Epidermal melanocyte (primary cell): ENCODE results near the gene DUSP7.

Experiments
- DNase-seq: peaks from one replicate; pipeline ENCODE4 v3.0.0; 2011; ENCODE audit warnings: low spot score; ENCODE audit not compliant: insufficient read length

The DUSP7 gene

GRCh38 chr3:52029535-52029934, 26.8 kb downstream of the DUSP7 start:
- no peak for DNase-seq

GRCh38 chr3:52029053-52029452, 27.3 kb downstream of the DUSP7 start:
- DNase-seq: no peak

DNA sequence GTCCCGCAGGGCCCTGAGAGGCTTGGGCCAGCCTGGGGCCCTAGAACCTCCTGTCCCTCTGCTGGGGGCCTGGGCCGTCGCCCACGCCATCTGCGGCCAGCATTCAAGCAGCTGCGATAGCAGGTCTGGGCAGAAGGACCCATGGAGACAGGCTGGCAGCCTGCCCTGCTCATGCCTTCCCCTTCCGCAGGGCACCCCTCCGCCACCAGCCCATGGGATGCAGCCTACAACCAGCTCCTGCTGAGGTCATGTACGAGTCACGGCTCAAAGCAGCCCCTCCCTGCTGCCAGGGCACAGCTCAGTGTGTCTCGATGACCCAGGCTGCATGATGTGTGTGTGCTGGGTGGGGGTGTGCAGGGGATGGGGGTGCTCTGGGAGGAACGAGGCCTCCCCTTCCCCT, 27.8 kb downstream of the DUSP7 start:
- DNase-seq: no peak

- DNase-seq: no peak
Observed at GRCh38 chr3:52026041-52026440, 30.3 kb downstream of the DUSP7 start.

DNA sequence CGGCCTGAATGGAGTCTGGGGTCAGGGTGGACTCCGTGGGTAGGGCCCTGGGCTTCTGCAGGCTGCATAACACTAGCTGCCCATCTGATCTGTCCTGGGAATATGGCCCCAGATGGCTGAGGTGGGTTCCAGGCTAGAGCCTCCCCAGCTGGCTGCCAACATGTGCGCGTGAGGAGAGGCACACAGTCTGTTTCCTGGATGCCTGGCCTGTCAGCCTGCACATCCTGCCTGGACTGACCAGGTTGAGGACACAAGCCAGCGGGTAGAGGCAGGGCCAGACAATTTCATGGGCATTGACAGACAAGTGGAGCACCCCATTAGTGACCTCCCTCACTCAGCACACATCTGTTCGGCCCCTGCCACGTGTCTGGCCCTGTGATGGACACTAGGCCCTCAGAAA, 30.9 kb downstream of the DUSP7 start:
- no peak for DNase-seq

GRCh38 chr3:52024765-52025452, 31.5 kb downstream of the DUSP7 start:
- DNase-seq: peak; percentile 55

DNA sequence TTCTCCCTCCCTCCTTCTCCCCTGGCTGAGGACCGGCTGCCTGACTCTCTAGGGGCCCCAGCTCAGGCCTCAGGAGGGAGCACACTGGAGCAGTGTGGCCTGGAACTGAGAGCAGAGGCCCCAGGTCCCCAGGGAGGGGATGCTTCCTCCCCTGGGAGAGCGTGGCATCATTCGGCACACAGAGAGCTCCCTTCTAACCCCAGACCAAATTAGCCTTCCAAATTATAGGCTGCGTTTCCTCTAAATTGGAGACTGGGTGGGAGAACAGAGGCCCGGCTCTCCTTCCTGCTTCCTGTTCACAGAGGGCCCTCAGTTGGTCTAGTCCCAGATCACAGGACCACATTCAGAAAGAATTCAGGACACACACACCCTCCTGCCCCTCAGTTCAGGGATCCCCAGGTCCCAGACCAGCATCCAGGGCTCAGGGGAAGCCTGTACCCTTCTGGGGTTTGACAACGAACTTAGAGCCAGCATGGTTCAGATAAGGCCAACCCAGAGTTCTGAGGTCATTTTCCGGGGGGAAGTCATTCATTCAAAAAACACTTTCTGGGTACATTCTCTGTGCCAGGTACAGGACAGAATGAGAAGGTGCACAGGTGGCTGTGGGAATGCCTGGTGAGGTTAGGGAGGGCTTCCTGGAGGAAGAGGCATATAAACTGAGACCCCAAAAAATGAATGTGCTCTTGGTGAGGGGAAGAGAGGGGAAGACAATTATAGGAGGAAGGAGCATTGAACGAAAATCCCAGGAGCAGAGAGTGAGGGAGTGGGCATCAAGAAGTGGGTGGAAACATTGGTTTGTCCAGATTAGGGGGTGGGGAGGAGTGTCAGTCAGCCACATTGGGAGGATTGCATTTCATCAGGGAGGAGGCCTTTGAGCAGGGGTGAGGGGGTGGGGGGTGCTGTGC, 32.3 kb downstream of the DUSP7 start:
- DNase-seq: no peak

GRCh38 chr3:52023101-52023770, 33.1 kb downstream of the DUSP7 start:
- no peak for DNase-seq

DNA sequence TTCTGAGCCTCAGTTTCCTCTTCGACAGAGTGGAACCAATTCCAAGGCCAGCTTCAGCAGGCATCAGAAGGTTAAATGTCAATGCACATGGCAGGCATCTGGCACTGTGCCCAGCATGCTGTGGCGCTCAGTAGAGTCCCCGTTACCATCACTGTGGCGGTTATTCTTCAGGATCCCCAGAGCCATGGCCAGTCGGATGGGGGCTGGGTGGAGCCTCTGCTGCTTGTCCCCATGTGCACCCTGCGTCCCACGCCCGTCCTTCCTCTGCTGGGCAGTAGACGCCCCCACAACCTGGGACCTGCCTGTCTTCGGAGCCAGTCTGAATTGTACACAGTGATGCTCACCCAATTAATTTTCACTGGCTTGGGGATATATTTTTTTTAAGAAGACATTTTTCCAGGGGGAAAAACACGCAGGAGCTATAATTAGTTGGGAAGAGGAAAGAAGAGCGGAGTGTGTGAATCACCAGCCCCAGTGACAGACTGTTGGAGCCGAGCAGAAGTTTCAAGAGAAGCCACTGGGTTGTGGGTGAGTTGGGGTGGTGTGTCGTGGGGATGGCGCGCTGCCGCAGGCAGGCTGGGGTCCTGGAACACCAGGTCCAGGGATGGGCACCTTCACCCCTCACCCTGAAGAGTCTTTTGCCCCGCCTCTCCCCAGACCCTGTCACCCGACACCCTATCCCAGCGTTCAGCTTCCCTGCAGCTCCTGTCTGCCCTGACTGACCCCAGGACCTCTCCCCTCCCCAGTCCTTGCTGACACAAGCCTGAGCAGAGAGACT, 33.9 kb downstream of the DUSP7 start:
- no peak for DNase-seq

DNA sequence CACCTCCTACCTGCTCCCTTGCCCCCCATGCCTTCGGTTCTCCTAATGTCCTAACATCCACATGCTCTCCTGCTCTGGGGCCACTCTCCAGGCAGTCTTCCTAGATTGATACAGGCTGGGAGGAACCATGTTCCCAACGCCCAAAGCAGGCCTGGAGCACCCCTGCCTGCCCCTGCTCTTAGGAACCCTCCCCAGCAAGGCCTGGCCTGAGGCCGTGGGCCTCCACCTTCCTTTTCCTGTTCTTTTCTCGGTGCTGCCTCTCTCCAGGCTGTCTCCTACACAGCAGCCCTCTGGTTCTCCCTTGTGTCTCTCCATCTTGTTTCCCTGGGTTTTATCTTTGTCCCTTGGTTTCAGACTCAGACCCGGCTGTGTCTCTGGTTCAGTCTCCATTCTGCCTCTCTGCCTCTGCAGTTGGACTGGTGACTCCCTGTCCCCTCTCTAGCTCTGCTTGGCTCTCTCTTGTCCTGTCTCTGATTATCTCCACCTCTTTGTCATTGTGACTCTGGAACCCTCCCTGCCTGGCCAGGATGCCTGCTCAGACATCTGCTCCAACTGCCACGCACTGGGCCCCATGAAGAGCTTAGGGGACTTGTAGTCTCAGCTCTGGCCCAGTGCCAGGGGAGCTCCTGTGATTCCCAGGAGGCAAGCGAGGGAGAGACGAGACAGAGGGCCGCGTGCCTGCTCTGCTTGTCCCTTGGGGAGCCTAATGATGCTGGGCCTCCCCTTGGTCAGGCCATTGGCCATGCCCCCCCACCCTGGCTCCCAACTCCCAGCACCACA, 34.7 kb downstream of the DUSP7 start:
- DNase-seq: no peak

- DNase-seq: no peak
Observed at GRCh38 chr3:52020796-52021195, 35.6 kb downstream of the DUSP7 start.

DNA sequence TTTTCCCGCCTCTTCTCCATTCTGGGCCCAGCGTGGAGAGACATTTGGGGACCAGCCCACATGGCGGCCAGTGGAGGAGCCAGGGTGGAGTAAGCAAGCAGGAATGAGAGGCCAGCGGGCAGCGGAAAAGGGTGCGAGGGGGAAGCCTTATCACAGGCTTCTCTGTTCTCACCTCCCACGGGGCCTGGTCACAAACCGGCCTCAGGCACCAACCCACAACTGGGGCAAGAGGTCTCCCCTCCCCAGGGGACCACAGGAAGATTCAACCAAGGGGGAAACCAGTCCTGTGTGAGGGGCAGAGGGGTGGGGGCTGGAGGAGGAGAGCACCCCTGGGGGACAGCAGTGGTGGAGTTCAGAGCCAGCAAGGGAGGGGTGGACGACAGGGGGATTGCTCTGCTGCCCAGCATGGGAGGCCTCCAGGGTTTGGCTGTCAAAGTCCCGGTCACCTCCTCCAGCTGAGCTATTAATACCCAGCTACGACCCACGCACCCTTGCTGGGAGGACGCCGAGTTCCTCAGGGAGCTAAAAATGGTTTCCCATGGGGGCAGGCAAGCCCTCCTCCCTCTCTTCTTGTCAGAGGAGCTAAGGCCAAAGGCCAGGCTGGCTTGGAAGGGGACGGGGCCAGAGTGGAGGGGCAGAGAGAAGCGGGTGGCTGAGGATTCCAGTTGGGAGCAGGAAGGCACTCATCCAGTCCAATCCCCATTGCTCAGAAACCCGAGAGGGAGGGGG, 36.9 kb downstream of the DUSP7 start:
- no peak for DNase-seq

DNA sequence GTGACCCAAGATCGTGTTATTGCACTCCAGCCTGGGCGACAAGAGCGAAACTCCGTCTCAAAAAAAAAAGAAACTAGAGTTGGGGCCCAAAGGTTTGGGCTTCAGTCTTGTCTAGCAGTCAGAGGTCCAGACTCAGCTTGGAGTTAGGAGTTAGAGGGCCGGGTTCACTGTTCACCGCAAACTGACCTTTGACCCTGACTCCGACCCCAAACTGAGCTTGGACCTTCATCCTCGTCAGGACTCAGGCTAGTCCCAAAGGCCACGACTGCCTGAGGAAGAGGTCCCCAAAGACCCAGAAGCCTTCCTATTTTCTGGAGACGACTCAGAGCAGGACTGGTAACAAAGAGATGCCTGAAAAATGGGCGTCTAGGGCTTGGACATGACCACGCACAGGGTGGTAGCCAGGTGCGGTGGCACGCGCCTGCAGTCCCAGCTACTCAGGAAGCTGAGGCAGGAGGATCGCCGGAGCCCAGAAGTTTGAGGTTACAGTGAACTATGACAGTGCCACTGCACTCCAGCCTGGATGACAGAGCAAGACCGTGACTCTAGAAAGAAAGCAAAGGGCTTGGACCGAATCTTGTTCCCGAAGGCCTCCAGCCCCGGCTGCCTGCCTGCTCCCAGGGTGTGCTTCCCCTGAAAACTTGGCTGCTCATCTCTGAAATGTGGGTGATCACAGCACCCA, 37.9 kb downstream of the DUSP7 start:
- no peak for DNase-seq

DNA sequence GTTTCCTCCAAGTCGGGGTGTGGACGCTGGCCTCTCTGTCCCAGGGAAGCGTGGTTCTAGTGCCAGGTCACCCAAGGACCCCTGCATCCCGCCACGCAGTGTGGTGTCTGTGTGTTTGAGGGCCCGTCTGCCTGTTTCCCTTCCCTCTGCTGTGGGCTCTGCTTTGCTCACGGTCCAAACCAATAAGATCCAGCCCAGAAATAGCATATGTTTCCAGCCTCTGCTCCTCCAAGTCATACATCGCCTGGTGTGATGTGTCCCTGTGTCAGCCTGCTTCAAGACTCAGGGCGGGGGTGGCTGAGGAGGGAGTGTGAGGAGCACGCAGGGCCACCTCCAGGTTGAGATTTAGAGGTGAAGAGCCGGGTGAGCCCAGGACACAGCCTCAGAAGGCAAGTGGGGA, 38.8 kb downstream of the DUSP7 start:
- DNase-seq: no peak

DNA sequence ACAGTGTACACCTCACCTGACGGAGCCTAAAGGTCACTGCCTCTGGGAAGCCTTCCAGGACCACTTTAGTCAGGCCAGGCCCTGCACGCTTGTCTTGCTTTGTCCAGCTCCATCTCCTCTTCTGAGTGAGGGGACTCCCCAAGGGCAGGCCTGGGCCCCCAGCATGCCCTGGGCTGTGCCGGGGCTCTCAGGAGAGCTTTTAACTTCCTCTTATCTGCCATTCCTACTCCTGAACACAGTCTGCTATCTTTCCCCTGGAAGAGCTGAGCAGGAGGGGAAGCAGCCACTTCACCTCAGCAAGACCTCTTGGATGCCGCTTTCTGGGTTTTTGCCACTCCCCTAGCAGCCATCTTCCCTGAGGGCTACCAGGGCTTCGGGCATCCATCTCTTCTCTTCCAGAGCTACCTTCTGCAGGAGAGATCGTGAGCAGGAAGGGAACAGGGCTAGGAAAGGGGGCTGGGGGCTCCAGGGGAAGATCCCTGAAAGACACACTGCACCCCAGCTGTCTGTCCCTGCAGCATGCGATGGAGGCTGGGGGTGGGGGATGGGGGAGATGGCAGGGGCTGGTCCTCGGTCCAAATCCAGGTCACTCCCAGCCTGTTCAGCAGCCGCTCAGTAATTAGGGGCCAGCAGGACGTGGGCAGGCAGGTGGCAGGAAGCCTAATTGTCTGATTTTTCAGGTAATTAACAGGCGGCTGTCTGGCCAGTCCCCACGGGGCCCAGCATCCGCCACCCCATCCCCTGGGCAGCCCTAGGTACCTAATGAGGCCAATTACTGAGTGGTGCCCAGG, 40.7 kb downstream of the DUSP7 start:
- DNase-seq: no peak

GRCh38 chr3:52014613-52015012, 41.8 kb downstream of the DUSP7 start:
- DNase-seq: peak; percentile 47

DNA sequence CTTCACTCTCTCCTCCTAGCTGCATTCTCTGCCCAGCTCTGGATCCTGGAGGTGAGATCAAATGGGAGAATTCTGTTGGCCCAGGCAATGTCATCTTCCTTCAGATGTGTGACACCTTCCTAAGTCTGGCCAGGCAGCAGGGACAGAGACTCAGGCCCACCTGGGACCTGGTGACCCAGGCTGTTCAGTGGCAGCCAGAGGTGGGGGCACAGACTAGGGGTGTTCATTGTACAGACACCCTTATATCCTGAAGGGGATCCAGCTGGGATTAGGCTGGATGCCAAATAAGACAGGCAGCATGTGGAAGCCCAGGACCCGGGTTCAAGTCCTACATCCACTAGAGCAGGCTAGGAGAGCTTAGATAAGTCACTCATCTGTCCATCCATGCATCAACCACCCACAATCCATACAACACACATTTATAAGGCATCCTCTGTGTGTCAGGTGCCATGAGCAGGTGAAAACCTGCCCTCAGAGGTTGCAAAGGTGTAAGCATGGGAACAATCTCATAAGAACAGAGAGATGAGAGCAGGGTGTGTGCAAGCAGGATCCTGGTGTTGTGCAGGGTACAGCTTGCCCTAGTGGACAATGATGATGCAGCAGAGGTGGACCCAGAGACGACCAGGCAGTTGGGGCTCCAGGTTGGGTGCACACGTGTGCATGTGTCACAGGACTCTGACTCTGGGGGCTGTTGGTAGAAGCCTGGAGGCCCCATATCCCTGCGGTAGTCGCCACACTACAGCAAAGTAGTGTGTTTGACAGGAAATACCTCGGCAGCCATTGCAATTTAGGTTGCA, 42.4 kb downstream of the DUSP7 start:
- no peak for DNase-seq

DNA sequence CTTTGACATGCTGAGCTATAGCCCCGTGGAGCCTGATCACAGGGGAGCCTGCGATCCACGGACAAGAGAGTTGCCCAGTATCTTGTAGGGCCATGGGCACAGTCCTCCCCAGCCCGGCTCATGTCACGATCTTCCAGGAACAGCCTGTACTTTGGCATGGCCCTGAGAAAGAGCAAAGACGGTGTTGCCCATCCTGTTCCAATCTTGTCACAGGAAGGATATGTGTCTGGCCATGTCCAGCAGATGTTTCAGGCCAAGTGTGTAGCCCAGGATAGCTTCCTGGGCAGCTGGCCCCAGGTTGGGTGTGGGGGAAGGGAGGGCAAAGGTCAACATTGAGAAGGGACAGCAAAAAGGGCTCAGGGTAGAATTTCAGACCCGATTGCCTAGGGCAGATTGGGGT, 43.7 kb downstream of the DUSP7 start:
- DNase-seq: no peak
